HuH-7 (cell line): ENCODE results near the gene SCP2.
A peak's percentile ranks its signal among the peaks of the same experiment; 100 is the strongest.

Experiments used
- DNase-seq: peaks from one replicate; pipeline ENCODE4 v3.0.0; 2011; ENCODE audit warnings: low spot score

Gene SCP2

GRCh38 chr1:52927212-52928014 is at the start of gene SCP2:
TSS of gene SCP2 (plus strand) at chr1:52927276. CDS start at chr1:52927397, 121 bp downstream.
- DNase-seq, result peak; percentile 79

- DNase-seq, result no peak
These were observed 49.5 kb upstream of the SCP2 start for GRCh38 chr1:52877554-52877953.

GRCh38 chr1:52880206-52880605 is 46.9 kb upstream of the SCP2 start:
- no peak for DNase-seq

- no peak for DNase-seq
These were observed 39.6 kb upstream of the SCP2 start for GRCh38 chr1:52887483-52887882.

- no peak for DNase-seq
These were observed 34.5 kb upstream of the SCP2 start for GRCh38 chr1:52892424-52893215.

- no peak for DNase-seq
These were observed 27.6 kb upstream of the SCP2 start for GRCh38 chr1:52899445-52899894.

- no peak for DNase-seq
These were observed 26.7 kb upstream of the SCP2 start for GRCh38 chr1:52900402-52900801.

- DNase-seq, result no peak
These were observed 25.7 kb upstream of the SCP2 start for GRCh38 chr1:52901384-52901783.

GRCh38 chr1:52904208-52904926 is 22.7 kb upstream of the SCP2 start:
- no peak for DNase-seq

- peak; percentile 65 for DNase-seq
These were observed 22.0 kb upstream of the SCP2 start for GRCh38 chr1:52904927-52905698.

GRCh38 chr1:52906135-52906603 is 20.9 kb upstream of the SCP2 start:
- no peak for DNase-seq

GRCh38 chr1:52907068-52907811 is 19.8 kb upstream of the SCP2 start:
- DNase-seq, result no peak

GRCh38 chr1:52907812-52908153 is 19.3 kb upstream of the SCP2 start:
- DNase-seq, result no peak

- no peak for DNase-seq
These were observed 15.5 kb upstream of the SCP2 start for GRCh38 chr1:52911541-52911940.

- no peak for DNase-seq
These were observed 14.1 kb upstream of the SCP2 start for GRCh38 chr1:52913014-52913413.

GRCh38 chr1:52913537-52913936 is 13.5 kb upstream of the SCP2 start:
- peak; percentile 65 for DNase-seq

GRCh38 chr1:52914463-52914862 is 12.6 kb upstream of the SCP2 start:
- DNase-seq, result no peak

GRCh38 chr1:52915211-52915854 is 11.7 kb upstream of the SCP2 start:
- DNase-seq, result no peak

- DNase-seq, result no peak
These were observed 11.2 kb upstream of the SCP2 start for GRCh38 chr1:52915855-52916220.

GRCh38 chr1:52916241-52916975 is 10.7 kb upstream of the SCP2 start:
- DNase-seq, result no peak
